Measurements from ENCODE around the gene POLD2. TPM values are rescaled to one million over a fixed set of nuclear protein-coding genes. Genes with fewer than 3 reads are reported as not detected.

The POLD2 gene
- total and polyA plus RNA-seq, 2 of the 4 experiments (the other 2 are of a cell fraction): 142 to 163 TPM

DNA sequence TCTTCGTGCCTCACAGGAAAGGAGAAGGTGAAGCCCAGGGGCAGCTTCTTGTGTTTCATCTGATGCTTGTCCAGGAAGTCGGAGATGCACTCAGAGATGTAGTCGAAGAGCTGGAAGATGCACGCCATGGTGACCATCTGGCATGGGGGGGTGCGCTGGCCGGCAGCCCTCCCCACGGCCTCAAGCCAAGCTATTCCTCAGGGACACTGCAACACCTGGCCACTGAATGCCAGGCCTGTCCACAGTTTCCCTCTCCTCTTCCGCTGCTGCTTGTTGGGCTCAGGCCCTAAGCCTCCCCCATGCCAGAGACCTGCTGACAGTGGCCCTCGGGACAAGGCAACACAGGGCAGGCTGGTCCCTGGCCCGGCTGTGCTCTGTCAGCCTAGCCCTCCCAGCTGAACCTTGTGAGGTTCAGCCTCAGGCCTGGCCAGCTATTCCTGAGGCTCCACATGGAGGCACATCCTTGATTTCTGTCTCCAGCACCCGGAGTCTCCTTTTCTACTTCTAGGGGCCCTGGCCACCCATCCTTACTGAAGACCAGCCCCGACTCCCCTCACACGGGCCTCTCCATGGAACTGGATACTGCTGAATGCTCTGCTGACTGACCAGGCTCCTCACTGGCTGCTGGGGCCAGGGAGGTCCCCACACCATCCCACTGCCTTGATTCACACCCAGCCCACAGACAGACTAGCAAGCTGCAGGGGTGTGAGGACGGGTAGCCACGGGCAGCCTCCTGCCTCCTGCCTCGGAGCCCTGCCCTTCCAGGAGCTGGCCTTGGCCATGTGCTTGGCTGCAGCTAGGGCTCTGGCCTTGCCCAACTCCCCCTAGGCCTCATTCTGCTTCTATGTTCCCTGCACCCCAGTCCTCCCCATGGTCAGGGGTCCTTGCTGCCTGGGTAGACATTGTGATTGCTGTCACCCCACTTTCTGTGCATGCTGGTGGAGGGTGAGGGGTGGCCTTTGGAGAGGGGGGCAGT, 27.9 kb upstream of the POLD2 start (continued):
- TF ChIP-seq RAD21 (IDR thresholded peaks at IDR 0.05; ENCODE audit: low read length) (no peak), POLR2A (IDR thresholded peaks at IDR 0.05; ENCODE audit: low read depth, low read length) (no peak), MAFK (IDR thresholded peaks at IDR 0.05; ENCODE audit: low read depth, low read length) (no peak), FOS (IDR thresholded peaks at IDR 0.05; ENCODE audit: low read depth, low read length) (no peak), MXI1 (IDR thresholded peaks at IDR 0.05; ENCODE audit: borderline replicate concordance, low read depth, low read length) (no peak)

- DNase-seq (no peak), ATAC-seq (ENCODE audit: low read depth) (no peak)
- no peak overlapping the region for H3K23ac ChIP-seq (ENCODE audit: low read depth, low read length)
- in situ Hi-C loops (cut with MboI; ENCODE audit: low sequenced_read_pairs) (no loop called here), dilution Hi-C loops (cut with HindIII; ENCODE audit: low sequenced_read_pairs, unreplicated experiment) (no loop called here), intact Hi-C loops (cut with micrococcal nuclease) (no loop called here)
- H2AK9ac ChIP-seq (replicated peaks; ENCODE audit: low read depth, low read length, poor library complexity): no peak overlapping the region
- H3K4ac ChIP-seq (ENCODE audit: low read depth, low read length): no peak overlapping the region
- H3K4me3 ChIP-seq (ENCODE audit: insufficient read depth, low read depth, low read length): no peak overlapping the region
- H3K36me3 ChIP-seq (ENCODE audit: control insufficient read depth, insufficient read depth, low read length): no peaks in the 10 kb centered on the region
- H3K4me1 ChIP-seq (ENCODE audit: control insufficient read depth, insufficient read depth, low read length): peaks cover 10% of the 10 kb centered on the region; the same call in 1 of the 2 replicates
- H2AK5ac ChIP-seq (ENCODE audit: low read depth, low read length): no peak overlapping the region
- H4K20me1 ChIP-seq (ENCODE audit: insufficient read depth, low read length): no peaks in the 10 kb centered on the region
- H3K56ac ChIP-seq (ENCODE audit: extremely low read depth, insufficient read depth, low read length): no peak overlapping the region
- H3K9me1 ChIP-seq (ENCODE audit: insufficient read depth, low read length): peaks cover 5% of the 10 kb centered on the region; the same call in 1 of the 2 replicates
- ChIA-PET CTCF (no interaction called here), POLR2A (ENCODE audit: unreplicated experiment) (interaction anchor here (1.3 kb wide), 1 partner anchor 13 kb away, joined by 3 read pairs; no protein-coding TSS in a partner anchor)
- TF ChIP-seq BHLHE40 (IDR thresholded peaks at IDR 0.05; ENCODE audit: low read depth, low read length): no peak
- no peak for TF ChIP-seq NFE2L2 (IDR thresholded peaks at IDR 0.05; ENCODE audit: low read depth, low read length)
- TF ChIP-seq CEBPB (IDR thresholded peaks at IDR 0.05; ENCODE audit: low read depth, low read length): no peak
- TF ChIP-seq RFX5 (IDR thresholded peaks at IDR 0.05; ENCODE audit: low read depth, low read length): no peak
- no peak for TF ChIP-seq FOS (IDR thresholded peaks at IDR 0.05; ENCODE audit: low read depth, low read length)
- no peak for TF ChIP-seq MAZ (IDR thresholded peaks at IDR 0.05; ENCODE audit: borderline replicate concordance, low read depth, low read length)
- TF ChIP-seq MXI1 (IDR thresholded peaks at IDR 0.05; ENCODE audit: borderline replicate concordance, low read depth, low read length): no peak
- no peak overlapping the region for H3K14ac ChIP-seq (replicated peaks; ENCODE audit: low read depth, low read length)
- H3K4me2 ChIP-seq (ENCODE audit: low read depth, low read length): no peak overlapping the region
- H3K27me3 ChIP-seq (ENCODE audit: control insufficient read depth, insufficient read depth, low read length): peaks cover 23% of the 10 kb centered on the region
- H3K18ac ChIP-seq (ENCODE audit: low read depth, low read length): no peak overlapping the region
- H3K9me3 ChIP-seq (ENCODE audit: control insufficient read depth, insufficient read depth, low read length): no peaks in the 10 kb centered on the region
- no peak overlapping the region; the same call in 1 of the 2 replicates for H4K5ac ChIP-seq (ENCODE audit: low read depth, low read length)
- no peak overlapping the region for H2BK20ac ChIP-seq (ENCODE audit: low read depth, low read length)
- no peak overlapping the region for H2BK120ac ChIP-seq (ENCODE audit: low read depth, low read length)
- no peak overlapping the region for H4K8ac ChIP-seq (ENCODE audit: low read depth in 2 of 2, low read length in 2 of 2)
- H3K9ac ChIP-seq (ENCODE audit: low read depth, low read length): no peak overlapping the region
- WGBS, 2 experiments (ENCODE audit: extremely low coverage in 2 of 2, insufficient read length in 1 of 2): 67% methylated on average over 1 of the region's 5 CpGs; no CpG with 5 or more reads in 1 of the 2 experiments
- H4K91ac ChIP-seq (ENCODE audit: insufficient read depth, low read depth, low read length): no peak overlapping the region
- no peaks in the 10 kb centered on the region for H3K79me1 ChIP-seq (ENCODE audit: low read depth in 1 of 2, low read length in 2 of 2)
- no peak overlapping the region for H3K27ac ChIP-seq (ENCODE audit: insufficient read depth, low read length)
- BruUV-seq (replicated peaks): no TSS peak
- no peak overlapping the region for H2AFZ ChIP-seq (replicated peaks; ENCODE audit: low read length, poor library complexity)
- no peak overlapping the region for H2BK15ac ChIP-seq (ENCODE audit: low read depth, low read length)
- H2BK5ac ChIP-seq (ENCODE audit: low read depth, low read length, poor library complexity, severe bottlenecking): no peak overlapping the region
Measured at GRCh38 chr7:44150466-44150832, 27.1 kb upstream of the POLD2 start.
